ENCODE results near the gene PLEKHA1. TPM values are rescaled to one million over a fixed set of nuclear protein-coding genes. Genes with fewer than 3 reads are reported as not detected.

Gene PLEKHA1
- total and polyA plus RNA-seq, 2 of the 13 experiments (the other 11 are each of a cell fraction or from before 2014, with no cell fraction given), result 32.2 to 53.3 TPM

- H3K27me3 ChIP-seq (ENCODE audit: control insufficient read depth in 1 of 2, insufficient read depth in 2 of 2, low read length in 2 of 2), result no peaks in the 10 kb centered on the region
- DNase-seq (ENCODE audit: low spot score), result no peak
- H3K4me2 ChIP-seq (ENCODE audit: low read depth, low read length), result no peak overlapping the region
- no peaks in the 10 kb centered on the region for H3K4me1 ChIP-seq (ENCODE audit: insufficient read depth, low read length)
- no peaks in the 10 kb centered on the region for H3K9me3 ChIP-seq (ENCODE audit: low read length)
- in situ Hi-C loops (cut with HindIII; ENCODE audit: extremely low pct_ligation_motif_present, low pct_unique_long_range_greater_than_20kb), result no loop called here
- peaks cover 13 to 55% of the 10 kb centered on the region in 2 experiments; a peak in 4 of 5 replicates for H3K36me3 ChIP-seq (replicated peaks in 1 of 2; ENCODE audit: control insufficient read depth in 1 of 2, insufficient read depth in 2 of 2, low read length in 2 of 2)
- POLR2A ChIA-PET, result no interaction called here
- no peak for FAIRE-seq
- 97% methylated on average over 6 of the region's 6 CpGs for WGBS (ENCODE audit: low lambda C conversion rate)
- ATAC-seq, result no peak
- no peak overlapping the region for H3K27ac ChIP-seq (ENCODE audit: extremely low read length, insufficient read depth, low read length)
- intact Hi-C loops (cut with micrococcal nuclease; ENCODE audit: unreplicated experiment), result no loop called here
- BruUV-seq (replicated peaks), result no TSS peak
- no peak overlapping the region for H3K9ac ChIP-seq (ENCODE audit: insufficient read depth, low read depth, low read length)
- no peak for TF ChIP-seq CCAR2 (optimal IDR thresholded peaks at IDR 0.05; ENCODE audit: low read depth, low read length)
- TF ChIP-seq GMEB2 (CRISPR knock-in tag; IDR thresholded peaks at IDR 0.05; ENCODE audit: low read depth), result no peak
- TF ChIP-seq ZNF275 (CRISPR knock-in tag; IDR thresholded peaks at IDR 0.05; ENCODE audit: borderline replicate concordance), result no peak
- no peak for TF ChIP-seq SAFB2 (CRISPR knock-in tag; IDR thresholded peaks at IDR 0.05; ENCODE audit: borderline replicate concordance, low read depth)
- no peak for TF ChIP-seq TFE3 (CRISPR knock-in tag; IDR thresholded peaks at IDR 0.05)
- H2AFZ ChIP-seq (ENCODE audit: low read length), result no peak overlapping the region
- H3K4me3 ChIP-seq (replicated peaks in 1 of 3; ENCODE audit: insufficient read depth in 1 of 3, low read depth in 2 of 3, low read length in 3 of 3), result no peak overlapping the region
- CTCF ChIA-PET (ENCODE audit: low intra/inter-chr PET ratio, low total read pairs), result no interaction called here
- H4K20me1 ChIP-seq (ENCODE audit: insufficient read depth, low read length), result no peaks in the 10 kb centered on the region
- H3K79me2 ChIP-seq (ENCODE audit: insufficient read depth, low read length), result no peaks in the 10 kb centered on the region
Observed at GRCh38 chr10:122426829-122427228, 52.3 kb downstream of the PLEKHA1 start.
